ENCODE measurements around the gene TSSK3.
A peak's percentile ranks its signal among the peaks of the same experiment; 100 is the strongest.
"Not testable (repeated sequence)": the region's sequence is repeated elsewhere in the genome, so short reads cannot be mapped to it uniquely, and the experiment has no call there.

Gene TSSK3

GRCh38 chr1:32392325-32392724 is 30.0 kb downstream of the TSSK3 start:
- TF ChIP-seq, protein P1, sequence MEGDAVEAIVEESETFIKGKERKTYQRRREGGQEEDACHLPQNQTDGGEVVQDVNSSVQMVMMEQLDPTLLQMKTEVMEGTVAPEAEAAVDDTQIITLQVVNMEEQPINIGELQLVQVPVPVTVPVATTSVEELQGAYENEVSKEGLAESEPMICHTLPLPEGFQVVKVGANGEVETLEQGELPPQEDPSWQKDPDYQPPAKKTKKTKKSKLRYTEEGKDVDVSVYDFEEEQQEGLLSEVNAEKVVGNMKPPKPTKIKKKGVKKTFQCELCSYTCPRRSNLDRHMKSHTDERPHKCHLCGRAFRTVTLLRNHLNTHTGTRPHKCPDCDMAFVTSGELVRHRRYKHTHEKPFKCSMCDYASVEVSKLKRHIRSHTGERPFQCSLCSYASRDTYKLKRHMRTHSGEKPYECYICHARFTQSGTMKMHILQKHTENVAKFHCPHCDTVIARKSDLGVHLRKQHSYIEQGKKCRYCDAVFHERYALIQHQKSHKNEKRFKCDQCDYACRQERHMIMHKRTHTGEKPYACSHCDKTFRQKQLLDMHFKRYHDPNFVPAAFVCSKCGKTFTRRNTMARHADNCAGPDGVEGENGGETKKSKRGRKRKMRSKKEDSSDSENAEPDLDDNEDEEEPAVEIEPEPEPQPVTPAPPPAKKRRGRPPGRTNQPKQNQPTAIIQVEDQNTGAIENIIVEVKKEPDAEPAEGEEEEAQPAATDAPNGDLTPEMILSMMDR (IDR thresholded peaks at IDR 0.05; ENCODE audit: low read depth, low read length), result no peak
- no peak overlapping the region for H3K4me3 ChIP-seq (replicated peaks in 1 of 2; ENCODE audit: low read depth in 2 of 2, low read length in 2 of 2)
- peak; percentile 28 to 79 for DNase-seq (ENCODE audit: low read depth in 2 of 2)

GRCh38 chr1:32393136-32393535 is 30.8 kb downstream of the TSSK3 start:
- TF ChIP-seq, protein P1 (IDR thresholded peaks at IDR 0.05; ENCODE audit: low read depth, low read length), result no peak
- peak overlapping the region; percentile 74 to 94 for H3K4me3 ChIP-seq (replicated peaks in 1 of 2; ENCODE audit: low read depth in 2 of 2, low read length in 2 of 2)
- DNase-seq (ENCODE audit: low read depth in 2 of 2), result peak; percentile 43 to 56

- TF ChIP-seq, protein P1 (IDR thresholded peaks at IDR 0.05; ENCODE audit: low read depth, low read length), result no peak
- DNase-seq (ENCODE audit: low read depth in 2 of 2), result no peak
- H3K4me3 ChIP-seq (replicated peaks in 1 of 2; ENCODE audit: low read depth in 2 of 2, low read length in 2 of 2), result peak overlapping the region; percentile 74 to 94
These were observed 31.4 kb downstream of the TSSK3 start for GRCh38 chr1:32393832-32394140.

- peak within 1 kb of the TSS; percentile 74 to 94 for H3K4me3 ChIP-seq (replicated peaks in 1 of 2; ENCODE audit: low read depth in 2 of 2, low read length in 2 of 2)
- TF ChIP-seq, protein P1 (IDR thresholded peaks at IDR 0.05; ENCODE audit: low read depth, low read length), result no peak
- peak; percentile 98 to 99 for DNase-seq (ENCODE audit: low read depth in 2 of 2)
These were observed 32.0 kb downstream of the TSSK3 start, which contains the start of gene BSDC1 for GRCh38 chr1:32394141-32394889. TSS of gene BSDC1 (minus strand) at chr1:32394441. CDS start at chr1:32394414, 27 bp downstream.

DNA sequence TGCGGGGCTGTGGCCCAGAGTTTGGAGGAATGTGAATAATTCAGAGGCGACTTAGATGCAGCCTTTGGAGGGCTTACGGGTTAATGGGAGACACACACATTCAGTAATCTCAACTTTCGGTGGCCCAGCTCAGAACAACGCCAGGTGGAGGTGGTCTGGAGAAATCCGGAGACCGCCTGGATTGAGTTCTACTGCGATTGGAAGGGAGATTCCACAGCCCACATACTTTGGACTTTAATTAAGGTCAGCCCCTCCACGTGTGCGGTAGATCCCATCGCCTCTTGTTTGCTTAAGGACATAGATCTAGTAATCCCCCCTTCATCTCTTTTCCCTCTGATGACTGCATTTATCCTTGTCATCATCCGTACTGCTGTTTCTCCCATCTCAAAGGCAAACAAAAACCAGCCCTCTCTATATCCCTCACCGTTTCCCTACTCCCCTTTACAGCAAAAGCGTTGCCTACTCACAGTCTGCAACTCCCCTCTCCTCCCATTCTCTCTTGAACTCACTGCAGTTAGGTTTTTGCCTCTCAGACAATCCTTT is 32.6 kb downstream of the TSSK3 start:
- H3K4me3 ChIP-seq (replicated peaks in 1 of 2; ENCODE audit: low read depth in 2 of 2, low read length in 2 of 2), result peak overlapping the region; percentile 74 to 94
- DNase-seq (ENCODE audit: low read depth in 2 of 2), result no peak
- TF ChIP-seq, protein P1 (IDR thresholded peaks at IDR 0.05; ENCODE audit: low read depth, low read length), result no peak

DNA sequence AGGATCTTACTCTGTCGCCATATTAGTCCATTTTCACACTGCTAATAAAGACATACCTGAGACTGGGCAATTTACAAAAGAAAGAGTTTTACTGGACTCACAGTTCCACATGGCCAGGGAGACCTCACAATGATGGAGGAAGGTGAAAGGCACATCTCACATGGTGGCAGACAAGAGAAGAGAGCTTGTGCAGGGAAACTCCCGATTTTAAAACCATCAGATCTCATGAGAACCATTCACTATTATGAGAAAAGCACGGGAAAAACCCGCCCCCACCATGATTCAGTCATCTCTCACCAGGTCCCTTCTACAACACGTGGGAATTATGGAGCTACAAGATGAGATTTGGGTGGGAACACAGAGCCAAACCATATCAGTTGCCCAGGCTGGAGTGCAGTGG is 34.2 kb downstream of the TSSK3 start:
- DNase-seq (ENCODE audit: low read depth in 2 of 2); H3K4me3 ChIP-seq (replicated peaks in 1 of 2; ENCODE audit: low read depth in 2 of 2, low read length in 2 of 2): not testable (repeated sequence)

DNA sequence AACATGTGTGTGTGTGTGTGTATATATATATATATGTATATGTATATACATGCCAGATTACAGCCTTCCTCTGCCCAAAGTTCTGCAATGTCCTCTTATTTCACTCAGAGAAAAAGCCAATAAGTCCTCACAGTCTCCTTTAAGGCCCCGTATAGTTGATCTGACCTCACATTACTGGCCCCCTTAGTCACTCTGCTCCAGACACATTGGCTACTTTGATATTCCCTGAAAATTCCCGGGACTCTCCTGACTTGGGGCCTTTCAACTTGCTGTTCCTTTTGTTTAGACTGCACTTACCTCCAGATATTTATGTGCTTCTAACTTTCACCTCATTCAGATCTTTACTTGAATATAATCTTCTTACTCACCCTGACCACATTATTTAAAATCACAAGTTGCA is 36.1 kb downstream of the TSSK3 start:
- DNase-seq (ENCODE audit: low read depth in 2 of 2), result no peak
- TF ChIP-seq, protein P1 (IDR thresholded peaks at IDR 0.05; ENCODE audit: low read depth, low read length), result no peak
- H3K4me3 ChIP-seq (replicated peaks in 1 of 2; ENCODE audit: low read depth in 2 of 2, low read length in 2 of 2), result no peak overlapping the region

Measured in cardiac fibroblast (primary cell).